HepG2 (cell line): ENCODE data around the gene CHCHD5. TPM values are rescaled to one million over a fixed set of nuclear protein-coding genes. Genes with fewer than 3 reads are reported as not detected.
A peak's percentile ranks its signal among the peaks of the same experiment; 100 is the strongest.

Experiments used
- CC2D1A ChIP-seq: sonication (generic); formaldehyde crosslinking; IDR thresholded peaks from 2 replicates; pipeline ENCODE4 v1.8.1; 2023; ENCODE audit warnings: mild to moderate bottlenecking, missing genetic modification reagents
- FOXA1 ChIP-seq, 2 experiments: fragments of 450-650 bp in 1 of 2; sonication (generic) in 1 of 2; formaldehyde crosslinking in 1 of 2; IDR thresholded peaks; 2 replicates each; pipeline versions ENCODE4 v1.4.0 to v1.6.1; 2016 to 2020; ENCODE audit warnings: missing genetic modification reagents in 1 of 2
- NFE2 ChIP-seq: sonication (generic); formaldehyde crosslinking; IDR thresholded peaks from 2 replicates; pipeline ENCODE4 v1.4.0; 2020; ENCODE audit warnings: missing genetic modification reagents
- TAF15 ChIP-seq: fragments of 200-400 bp; formaldehyde crosslinking; IDR thresholded peaks from one replicate; pipeline ENCODE4 v1.6.1; 2018; ENCODE audit warnings: mild to moderate bottlenecking, low read depth, low read length; ENCODE audit not compliant: poor library complexity, severe bottlenecking
- ZNF136 ChIP-seq: sonication (generic); formaldehyde crosslinking; IDR thresholded peaks from 2 replicates; pipeline ENCODE4 v1.8.1; 2022; ENCODE audit warnings: low read depth, mild to moderate bottlenecking, moderate library complexity, missing genetic modification reagents
- ZNF232 ChIP-seq: sonication (generic); formaldehyde crosslinking; IDR thresholded peaks from 2 replicates; pipeline ENCODE4 v1.4.0; 2020; ENCODE audit warnings: missing genetic modification reagents, borderline replicate concordance
- ZNF256 ChIP-seq: sonication (generic); formaldehyde crosslinking; conservative IDR thresholded peaks from 2 replicates; pipeline ENCODE4 v1.4.0; 2020; ENCODE audit warnings: missing genetic modification reagents
- ZNF331 ChIP-seq: sonication (generic); formaldehyde crosslinking; IDR thresholded peaks from 2 replicates; pipeline ENCODE4 v1.4.0; 2020; ENCODE audit warnings: missing genetic modification reagents
- ZNF552 ChIP-seq: sonication (generic); formaldehyde crosslinking; IDR thresholded peaks from 2 replicates; pipeline ENCODE4 v1.9.0; 2022; ENCODE audit warnings: missing genetic modification reagents, mild to moderate bottlenecking, borderline replicate concordance
- ZNF776 ChIP-seq: sonication (generic); formaldehyde crosslinking; IDR thresholded peaks from 2 replicates; pipeline ENCODE4 v1.4.0; 2020; ENCODE audit warnings: mild to moderate bottlenecking, missing genetic modification reagents
- ZNF781 ChIP-seq: sonication (generic); formaldehyde crosslinking; IDR thresholded peaks from 2 replicates; pipeline ENCODE4 v1.5.1; 2020; ENCODE audit warnings: borderline replicate concordance, mild to moderate bottlenecking, missing genetic modification reagents; ENCODE audit errors: not compliant biosample characterization
- polyA plus RNA-seq, 8 experiments: library from polyadenylated mRNA; depleted of rRNA in 3 of 8; stranded (reverse) in 7 of 8; unstranded in 1 of 8; fragments of >200 nt; fragmentation: Illumina TruSeq in 4 of 8; extraction: Trizol in 4 of 8; gene quantifications; 2 replicates each; pipeline versions ENCODE4 v1.2.1 to v1.2.3, GENCODE V29; 2011 to 2016; ENCODE audit warnings: low read depth in 4 of 8, missing spikeins in 1 of 8, mixed read lengths in 1 of 8; ENCODE audit not compliant: insufficient read depth in 1 of 8
- total RNA-seq, 5 experiments: library from RNA; depleted of rRNA; stranded (reverse); fragments of >200 nt; fragmentation: Illumina TruSeq; extraction: Trizol; gene quantifications; 2 replicates each; pipeline ENCODE4 v1.2.3, GENCODE V29; 2016; ENCODE audit warnings: low read depth in 1 of 5
- TF ChIP-seq, protein P1 (sequence below): sonication (generic); formaldehyde crosslinking; IDR thresholded peaks from 2 replicates; pipeline ENCODE4 v1.5.0; 2020; ENCODE audit warnings: missing genetic modification reagents
- TF ChIP-seq, protein P2 (sequence below): sonication (generic); formaldehyde crosslinking; IDR thresholded peaks from 2 replicates; pipeline ENCODE4 v1.4.0; 2020; ENCODE audit warnings: missing genetic modification reagents
- TF ChIP-seq, protein P3 (sequence below): sonication (generic); formaldehyde crosslinking; IDR thresholded peaks from 2 replicates; pipeline ENCODE4 v1.5.0; 2020; ENCODE audit warnings: missing genetic modification reagents
- TF ChIP-seq, protein P4 (sequence below): sonication (generic); formaldehyde crosslinking; IDR thresholded peaks from 2 replicates; pipeline ENCODE4 v1.5.0; 2020; ENCODE audit warnings: mild to moderate bottlenecking, missing genetic modification reagents, borderline replicate concordance
- TF ChIP-seq, protein P5 (sequence below): sonication (generic); formaldehyde crosslinking; IDR thresholded peaks from 2 replicates; pipeline ENCODE4 v1.4.0; 2020; ENCODE audit warnings: missing genetic modification reagents
- TF ChIP-seq, protein P6 (sequence below): sonication (generic); formaldehyde crosslinking; IDR thresholded peaks from 2 replicates; pipeline ENCODE4 v1.4.0; 2020; ENCODE audit warnings: mild to moderate bottlenecking, missing genetic modification reagents

CHCHD5 gene
- total and polyA plus RNA-seq, 2 of the 13 experiments (the other 11 are each of a cell fraction or from before 2014, with no cell fraction given), result 19.0 to 23.9 TPM

DNA sequence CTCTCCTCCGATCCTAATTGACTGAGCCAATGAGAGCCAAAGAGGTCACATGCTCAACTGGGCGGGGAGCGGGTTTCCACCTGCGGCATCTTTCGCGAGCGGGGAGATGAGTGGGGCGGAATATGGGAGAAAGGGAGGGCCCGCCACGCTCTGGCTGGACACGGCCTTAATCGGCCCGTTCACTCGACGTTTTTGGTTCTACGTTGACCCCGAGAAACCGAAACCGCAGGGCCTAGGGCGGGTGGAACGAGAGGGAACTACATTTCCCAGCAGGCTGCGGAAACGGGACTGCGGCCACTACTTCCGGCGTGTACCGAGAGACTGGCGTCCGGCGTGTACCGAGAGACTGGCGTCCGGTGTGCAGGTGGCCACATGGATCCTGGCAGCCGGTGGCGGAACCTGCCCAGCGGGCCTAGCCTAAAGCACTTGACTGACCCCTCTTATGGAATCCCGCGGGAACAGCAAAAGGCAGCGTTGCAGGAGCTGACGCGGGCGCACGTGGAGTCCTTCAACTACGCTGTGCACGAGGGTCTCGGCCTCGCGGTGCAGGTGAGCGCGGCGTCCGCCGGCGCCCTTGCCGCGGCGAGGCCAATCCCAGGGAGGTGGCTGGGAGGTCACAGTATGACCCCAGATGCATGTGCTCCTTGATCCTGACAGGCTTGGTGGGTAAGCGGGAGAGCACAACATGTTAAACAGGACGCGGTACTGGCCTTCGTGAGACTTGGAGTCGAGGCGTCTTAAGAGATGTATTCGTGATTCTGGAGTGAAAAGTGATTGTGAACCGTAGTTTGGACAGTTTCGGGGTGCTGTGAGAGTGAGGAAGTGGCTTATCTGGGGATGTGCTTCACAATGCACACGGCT is 42.1 kb upstream of the CHCHD5 start, which contains the start of gene POLR1B (continued):
- TF ChIP-seq, protein P1, sequence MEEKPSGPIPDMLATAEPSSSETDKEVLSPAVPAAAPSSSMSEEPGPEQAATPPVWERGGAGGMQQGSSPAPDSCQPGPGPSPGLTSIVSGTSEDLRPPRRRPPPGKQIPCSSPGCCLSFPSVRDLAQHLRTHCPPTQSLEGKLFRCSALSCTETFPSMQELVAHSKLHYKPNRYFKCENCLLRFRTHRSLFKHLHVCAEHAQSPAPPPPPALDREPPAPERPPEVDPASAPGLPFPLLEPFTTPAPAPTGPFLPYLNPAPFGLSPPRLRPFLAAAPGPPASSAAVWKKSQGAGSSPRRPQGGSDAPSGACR, result peak; percentile 94
- TF ChIP-seq ZNF331 (CRISPR knock-in tag) (peak; percentile 78), CC2D1A (peak; percentile 95; the same call in 1 of the 2 replicates), ZNF552 (CRISPR knock-in tag) (peak; percentile 99), ZNF256 (CRISPR knock-in tag) (peak; percentile 99), TAF15 (no peak), ZNF781 (CRISPR knock-in tag) (peak; percentile 97), ZNF776 (CRISPR knock-in tag) (peak; percentile 99), NFE2 (CRISPR knock-in tag) (no peak), ZNF232 (peak; percentile 98), FOXA1 (IDR thresholded peaks at IDR 0.05) (no peak), FOXA1 (CRISPR knock-in tag; IDR thresholded peaks at IDR 0.05) (peak; percentile 47; the same call in 1 of the 2 replicates), ZNF136 (CRISPR knock-in tag) (0 out of 2 replicates have a peak, but pooled peaks have one; percentile 76)
- TF ChIP-seq, protein P2, sequence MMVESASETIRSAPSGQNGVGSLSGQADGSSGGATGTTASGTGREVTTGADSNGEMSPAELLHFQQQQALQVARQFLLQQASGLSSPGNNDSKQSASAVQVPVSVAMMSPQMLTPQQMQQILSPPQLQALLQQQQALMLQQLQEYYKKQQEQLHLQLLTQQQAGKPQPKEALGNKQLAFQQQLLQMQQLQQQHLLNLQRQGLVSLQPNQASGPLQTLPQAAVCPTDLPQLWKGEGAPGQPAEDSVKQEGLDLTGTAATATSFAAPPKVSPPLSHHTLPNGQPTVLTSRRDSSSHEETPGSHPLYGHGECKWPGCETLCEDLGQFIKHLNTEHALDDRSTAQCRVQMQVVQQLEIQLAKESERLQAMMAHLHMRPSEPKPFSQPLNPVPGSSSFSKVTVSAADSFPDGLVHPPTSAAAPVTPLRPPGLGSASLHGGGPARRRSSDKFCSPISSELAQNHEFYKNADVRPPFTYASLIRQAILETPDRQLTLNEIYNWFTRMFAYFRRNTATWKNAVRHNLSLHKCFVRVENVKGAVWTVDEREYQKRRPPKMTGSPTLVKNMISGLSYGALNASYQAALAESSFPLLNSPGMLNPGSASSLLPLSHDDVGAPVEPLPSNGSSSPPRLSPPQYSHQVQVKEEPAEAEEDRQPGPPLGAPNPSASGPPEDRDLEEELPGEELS (CRISPR knock-in tag), result peak; percentile 48; the same call in 1 of the 2 replicates
- TF ChIP-seq, protein P3, sequence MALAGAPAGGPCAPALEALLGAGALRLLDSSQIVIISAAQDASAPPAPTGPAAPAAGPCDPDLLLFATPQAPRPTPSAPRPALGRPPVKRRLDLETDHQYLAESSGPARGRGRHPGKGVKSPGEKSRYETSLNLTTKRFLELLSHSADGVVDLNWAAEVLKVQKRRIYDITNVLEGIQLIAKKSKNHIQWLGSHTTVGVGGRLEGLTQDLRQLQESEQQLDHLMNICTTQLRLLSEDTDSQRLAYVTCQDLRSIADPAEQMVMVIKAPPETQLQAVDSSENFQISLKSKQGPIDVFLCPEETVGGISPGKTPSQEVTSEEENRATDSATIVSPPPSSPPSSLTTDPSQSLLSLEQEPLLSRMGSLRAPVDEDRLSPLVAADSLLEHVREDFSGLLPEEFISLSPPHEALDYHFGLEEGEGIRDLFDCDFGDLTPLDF (CRISPR knock-in tag), result peak; percentile 78
- TF ChIP-seq, protein P4, sequence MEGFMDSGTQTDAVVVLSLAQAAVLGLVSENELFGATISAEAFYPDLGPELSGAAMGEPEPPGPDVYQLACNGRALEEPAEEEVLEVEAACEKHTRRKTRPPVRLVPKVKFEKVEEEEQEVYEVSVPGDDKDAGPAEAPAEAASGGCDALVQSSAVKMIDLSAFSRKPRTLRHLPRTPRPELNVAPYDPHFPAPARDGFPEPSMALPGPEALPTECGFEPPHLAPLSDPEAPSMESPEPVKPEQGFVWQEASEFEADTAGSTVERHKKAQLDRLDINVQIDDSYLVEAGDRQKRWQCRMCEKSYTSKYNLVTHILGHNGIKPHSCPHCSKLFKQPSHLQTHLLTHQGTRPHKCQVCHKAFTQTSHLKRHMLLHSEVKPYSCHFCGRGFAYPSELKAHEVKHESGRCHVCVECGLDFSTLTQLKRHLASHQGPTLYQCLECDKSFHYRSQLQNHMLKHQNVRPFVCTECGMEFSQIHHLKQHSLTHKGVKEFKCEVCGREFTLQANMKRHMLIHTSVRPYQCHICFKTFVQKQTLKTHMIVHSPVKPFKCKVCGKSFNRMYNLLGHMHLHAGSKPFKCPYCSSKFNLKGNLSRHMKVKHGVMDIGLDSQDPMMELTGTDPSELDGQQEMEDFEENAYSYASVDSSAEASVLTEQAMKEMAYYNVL (CRISPR knock-in tag), result peak; percentile 90
- TF ChIP-seq, protein P5, sequence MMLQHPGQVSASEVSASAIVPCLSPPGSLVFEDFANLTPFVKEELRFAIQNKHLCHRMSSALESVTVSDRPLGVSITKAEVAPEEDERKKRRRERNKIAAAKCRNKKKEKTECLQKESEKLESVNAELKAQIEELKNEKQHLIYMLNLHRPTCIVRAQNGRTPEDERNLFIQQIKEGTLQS (CRISPR knock-in tag), result no peak
- TF ChIP-seq, protein P6, sequence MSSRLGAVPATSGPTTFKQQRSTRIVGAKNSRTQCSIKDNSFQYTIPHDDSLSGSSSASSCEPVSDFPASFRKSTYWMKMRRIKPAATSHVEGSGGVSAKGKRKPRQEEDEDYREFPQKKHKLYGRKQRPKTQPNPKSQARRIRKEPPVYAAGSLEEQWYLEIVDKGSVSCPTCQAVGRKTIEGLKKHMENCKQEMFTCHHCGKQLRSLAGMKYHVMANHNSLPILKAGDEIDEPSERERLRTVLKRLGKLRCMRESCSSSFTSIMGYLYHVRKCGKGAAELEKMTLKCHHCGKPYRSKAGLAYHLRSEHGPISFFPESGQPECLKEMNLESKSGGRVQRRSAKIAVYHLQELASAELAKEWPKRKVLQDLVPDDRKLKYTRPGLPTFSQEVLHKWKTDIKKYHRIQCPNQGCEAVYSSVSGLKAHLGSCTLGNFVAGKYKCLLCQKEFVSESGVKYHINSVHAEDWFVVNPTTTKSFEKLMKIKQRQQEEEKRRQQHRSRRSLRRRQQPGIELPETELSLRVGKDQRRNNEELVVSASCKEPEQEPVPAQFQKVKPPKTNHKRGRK (CRISPR knock-in tag), result no peak; the same call in 1 of the 2 replicates
